ENCODE data around the gene NLK. TPM values are rescaled to one million over a fixed set of nuclear protein-coding genes. Genes with fewer than 3 reads are reported as not detected.
A peak's percentile ranks its signal among the peaks of the same experiment; 100 is the strongest.
"Not testable (repeated sequence)": the region's sequence is repeated elsewhere in the genome, so short reads cannot be mapped to it uniquely, and the experiment has no call there.

Gene NLK
- polyA plus RNA-seq (ENCODE audit: insufficient read depth in 1 of 5, insufficient read length in 5 of 5, low replicate concordance in 1 of 5), result 10 to 100 TPM; 17.9 to 22.6 (median 19.7) TPM
- long read RNA-seq, donor 1, full-length matches to known transcripts, result 7 of 32 reads
- long read RNA-seq, donor 1, partial matches to known transcripts, result 25 of 32 reads
- long read RNA-seq, donor 1, other reads (novel, unspliced or antisense), result 0 of 32 reads
- long read RNA-seq, donor 2, full-length matches to known transcripts, result 2 of 2 reads
- long read RNA-seq, donor 2, partial matches to known transcripts, result 0 of 2 reads
- long read RNA-seq, donor 2, other reads (novel, unspliced or antisense), result 0 of 2 reads
- long read RNA-seq, donor 3, full-length matches to known transcripts, result 4 of 4 reads
- long read RNA-seq, donor 3, partial matches to known transcripts, result 0 of 4 reads
- long read RNA-seq, donor 3, other reads (novel, unspliced or antisense), result 0 of 4 reads
- long read RNA-seq, donor 4, result 0 reads
- long read RNA-seq, donor 5, partial matches to known transcripts, result 0 of 2 reads
- long read RNA-seq, donor 5, other reads (novel, unspliced or antisense), result 0 of 2 reads
- long read RNA-seq, donor 6, full-length matches to known transcripts, result 7 of 7 reads
- long read RNA-seq, donor 6, partial matches to known transcripts, result 0 of 7 reads
- long read RNA-seq, donor 6, other reads (novel, unspliced or antisense), result 0 of 7 reads
- long read RNA-seq, donor 7, full-length matches to known transcripts, result 2 of 2 reads
- long read RNA-seq, donor 7, partial matches to known transcripts, result 0 of 2 reads
- long read RNA-seq, donor 7, other reads (novel, unspliced or antisense), result 0 of 2 reads
- long read RNA-seq, donor 8, full-length matches to known transcripts, result 4 of 4 reads
- long read RNA-seq, donor 8, partial matches to known transcripts, result 0 of 4 reads
- long read RNA-seq, donor 8, other reads (novel, unspliced or antisense), result 0 of 4 reads

GRCh38 chr17:28042657-28042720 is at the start of gene NLK:
Gene NLK (plus strand): TSS chr17:28042677. CDS start chr17:28042874, 197 bp downstream.
- DNase-seq, result no peak

GRCh38 chr17:27993161-27993695 is 49.2 kb upstream of the NLK start:
- no peak for DNase-seq

- no peak for DNase-seq
Observed at GRCh38 chr17:27993723-27994310, 48.7 kb upstream of the NLK start.

- DNase-seq, result no peak
Observed at GRCh38 chr17:27994586-27994985, 47.9 kb upstream of the NLK start.

GRCh38 chr17:27995554-27995953 is 46.9 kb upstream of the NLK start:
- no peak for DNase-seq

- no peak for DNase-seq
Observed at GRCh38 chr17:27996202-27997043, 46.1 kb upstream of the NLK start.

GRCh38 chr17:27997044-27997401 is 45.5 kb upstream of the NLK start:
- DNase-seq, result no peak

- DNase-seq, result no peak
Observed at GRCh38 chr17:27997522-27997921, 45.0 kb upstream of the NLK start.

GRCh38 chr17:28001149-28001548 is 41.3 kb upstream of the NLK start:
- DNase-seq, result no peak

- no peak for DNase-seq
Observed at GRCh38 chr17:28004344-28004743, 38.1 kb upstream of the NLK start.

- DNase-seq, result not testable (repeated sequence)
Observed at GRCh38 chr17:28007925-28008324, 34.6 kb upstream of the NLK start.

GRCh38 chr17:28008513-28008912 is 34.0 kb upstream of the NLK start:
- peak; percentile 19 to 21 for DNase-seq

- DNase-seq, result no peak
Observed at GRCh38 chr17:28010406-28010805, 32.1 kb upstream of the NLK start.

- DNase-seq, result no peak
Observed at GRCh38 chr17:28018439-28019070, 23.9 kb upstream of the NLK start.

- no peak for DNase-seq
Observed at GRCh38 chr17:28020515-28020914, 22.0 kb upstream of the NLK start.

GRCh38 chr17:28029044-28029443 is 13.4 kb upstream of the NLK start:
- DNase-seq, result no peak

- DNase-seq, result peak in 1 of 2 donors; percentile 17
Observed at GRCh38 chr17:28030386-28030785, 12.1 kb upstream of the NLK start.

GRCh38 chr17:28031174-28031573 is 11.3 kb upstream of the NLK start:
- no peak for DNase-seq

- DNase-seq, result no peak
Observed at GRCh38 chr17:28033972-28034714, 8.3 kb upstream of the NLK start.

- not testable (repeated sequence) for DNase-seq
Observed at GRCh38 chr17:28035452-28035851, 7.0 kb upstream of the NLK start.

- DNase-seq, result not testable (repeated sequence)
Observed at GRCh38 chr17:28035884-28036283, 6.6 kb upstream of the NLK start.
